HepG2 (cell line): Measurements from ENCODE around the gene MAN2A2. TPM values are rescaled to one million over a fixed set of nuclear protein-coding genes. Genes with fewer than 3 reads are reported as not detected.
A peak's percentile ranks its signal among the peaks of the same experiment; 100 is the strongest.

ENCODE experiments used
- CEBPG ChIP-seq: IDR thresholded peaks from 2 replicates; pipeline ENCODE4 v1.6.1; 2016
- ELF3 ChIP-seq: IDR thresholded peaks from 2 replicates; pipeline ENCODE4 v1.6.1; 2016; ENCODE audit warnings: missing genetic modification reagents, missing compliant biosample characterization
- HOXA9 ChIP-seq: sonication (generic); formaldehyde crosslinking; IDR thresholded peaks from 2 replicates; pipeline ENCODE4 v1.8.1; 2022; ENCODE audit warnings: missing genetic modification reagents, mild to moderate bottlenecking, moderate library complexity, borderline replicate concordance
- RBFOX2 ChIP-seq: fragments of 200-400 bp; formaldehyde crosslinking; IDR thresholded peaks from 2 replicates; pipeline ENCODE4 v1.6.1; 2017; ENCODE audit warnings: low read depth, mild to moderate bottlenecking, low read length
- TP53 ChIP-seq: sonication (generic); formaldehyde crosslinking; conservative IDR thresholded peaks from 2 replicates; pipeline ENCODE4 v1.4.0; 2020; ENCODE audit warnings: missing genetic modification reagents
- ZNF263 ChIP-seq: sonication (generic); formaldehyde crosslinking; IDR thresholded peaks from 2 replicates; pipeline ENCODE4 v1.4.0; 2020; ENCODE audit warnings: missing genetic modification reagents
- polyA plus RNA-seq, 8 experiments: library from polyadenylated mRNA; depleted of rRNA in 3 of 8; stranded (reverse) in 7 of 8; unstranded in 1 of 8; fragments of >200 nt; fragmentation: Illumina TruSeq in 4 of 8; extraction: Trizol in 4 of 8; gene quantifications; 2 replicates each; pipeline versions ENCODE4 v1.2.1 to v1.2.3, GENCODE V29; 2011 to 2016; ENCODE audit warnings: low read depth in 4 of 8, missing spikeins in 1 of 8, mixed read lengths in 1 of 8; ENCODE audit not compliant: insufficient read depth in 1 of 8
- total RNA-seq, 5 experiments: library from RNA; depleted of rRNA; stranded (reverse); fragments of >200 nt; fragmentation: Illumina TruSeq; extraction: Trizol; gene quantifications; 2 replicates each; pipeline ENCODE4 v1.2.3, GENCODE V29; 2016; ENCODE audit warnings: low read depth in 1 of 5
- TF ChIP-seq, protein P1 (sequence below): sonication (generic); formaldehyde crosslinking; IDR thresholded peaks from 2 replicates; pipeline ENCODE4 v1.5.1; 2020; ENCODE audit warnings: missing genetic modification reagents, mild to moderate bottlenecking, borderline replicate concordance
- TF ChIP-seq, protein P2 (sequence below): sonication (generic); formaldehyde crosslinking; IDR thresholded peaks from 2 replicates; pipeline ENCODE4 v1.4.0; 2020; ENCODE audit warnings: missing genetic modification reagents
- TF ChIP-seq, protein P3 (sequence below): sonication (generic); formaldehyde crosslinking; IDR thresholded peaks from 2 replicates; pipeline ENCODE4 v1.5.0; 2020; ENCODE audit warnings: mild to moderate bottlenecking, missing genetic modification reagents

The MAN2A2 gene
- total and polyA plus RNA-seq, 2 of the 13 experiments (the other 11 are each of a cell fraction or from before 2014, with no cell fraction given): 17.5 to 51.5 TPM

DNA sequence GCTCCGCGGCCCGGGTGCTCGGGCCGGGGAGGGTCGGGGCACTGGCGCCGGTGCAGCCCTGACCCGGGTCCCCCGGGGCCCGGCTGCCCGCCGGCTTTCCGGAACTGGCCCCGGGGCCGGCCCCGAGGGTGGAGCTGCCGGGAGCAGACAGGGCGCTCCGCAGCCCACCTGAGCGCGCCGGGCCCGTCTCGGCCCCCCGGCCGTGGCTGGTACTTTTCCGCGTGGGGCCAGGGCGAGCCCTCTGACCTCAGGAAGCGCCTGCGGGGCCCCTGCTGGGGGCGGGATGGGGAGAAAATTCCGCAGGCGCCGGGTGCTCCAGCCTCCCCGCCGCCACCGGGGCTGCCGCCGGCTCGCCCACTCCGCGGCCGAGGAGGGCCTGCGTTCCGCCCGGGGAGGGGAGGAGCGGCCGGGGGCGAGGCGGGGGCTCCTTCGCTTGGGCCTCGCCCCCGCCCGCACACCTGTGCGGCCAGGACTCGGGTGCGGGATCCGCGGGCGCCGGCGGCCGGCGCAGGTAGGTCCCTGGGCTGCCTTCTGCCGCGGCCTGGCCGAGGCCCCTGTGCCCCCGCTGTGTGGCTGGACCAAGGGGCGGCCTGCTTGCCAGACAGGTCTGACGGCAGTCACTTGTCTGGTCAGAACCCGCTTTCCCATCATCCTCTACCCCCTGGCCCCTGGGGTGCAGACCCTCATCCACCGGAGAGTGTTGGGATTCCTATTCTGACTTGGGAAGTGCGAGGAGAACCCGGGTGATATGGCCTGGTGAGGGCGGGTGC, 31.2 kb upstream of the MAN2A2 start (continued):
- TF ChIP-seq, protein P1, sequence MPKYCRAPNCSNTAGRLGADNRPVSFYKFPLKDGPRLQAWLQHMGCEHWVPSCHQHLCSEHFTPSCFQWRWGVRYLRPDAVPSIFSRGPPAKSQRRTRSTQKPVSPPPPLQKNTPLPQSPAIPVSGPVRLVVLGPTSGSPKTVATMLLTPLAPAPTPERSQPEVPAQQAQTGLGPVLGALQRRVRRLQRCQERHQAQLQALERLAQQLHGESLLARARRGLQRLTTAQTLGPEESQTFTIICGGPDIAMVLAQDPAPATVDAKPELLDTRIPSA (CRISPR knock-in tag): no peak
- TF ChIP-seq TP53 (CRISPR knock-in tag) (no peak), CEBPG (CRISPR knock-in tag) (no peak), ZNF263 (CRISPR knock-in tag) (peak; percentile 9; the same call in 1 of the 2 replicates), ELF3 (CRISPR knock-in tag) (no peak), HOXA9 (CRISPR knock-in tag) (no peak), RBFOX2 (peak; percentile 33; the same call in 1 of the 2 replicates)
- TF ChIP-seq, protein P2, sequence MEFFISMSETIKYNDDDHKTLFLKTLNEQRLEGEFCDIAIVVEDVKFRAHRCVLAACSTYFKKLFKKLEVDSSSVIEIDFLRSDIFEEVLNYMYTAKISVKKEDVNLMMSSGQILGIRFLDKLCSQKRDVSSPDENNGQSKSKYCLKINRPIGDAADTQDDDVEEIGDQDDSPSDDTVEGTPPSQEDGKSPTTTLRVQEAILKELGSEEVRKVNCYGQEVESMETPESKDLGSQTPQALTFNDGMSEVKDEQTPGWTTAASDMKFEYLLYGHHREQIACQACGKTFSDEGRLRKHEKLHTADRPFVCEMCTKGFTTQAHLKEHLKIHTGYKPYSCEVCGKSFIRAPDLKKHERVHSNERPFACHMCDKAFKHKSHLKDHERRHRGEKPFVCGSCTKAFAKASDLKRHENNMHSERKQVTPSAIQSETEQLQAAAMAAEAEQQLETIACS (CRISPR knock-in tag): no peak
- TF ChIP-seq, protein P3, sequence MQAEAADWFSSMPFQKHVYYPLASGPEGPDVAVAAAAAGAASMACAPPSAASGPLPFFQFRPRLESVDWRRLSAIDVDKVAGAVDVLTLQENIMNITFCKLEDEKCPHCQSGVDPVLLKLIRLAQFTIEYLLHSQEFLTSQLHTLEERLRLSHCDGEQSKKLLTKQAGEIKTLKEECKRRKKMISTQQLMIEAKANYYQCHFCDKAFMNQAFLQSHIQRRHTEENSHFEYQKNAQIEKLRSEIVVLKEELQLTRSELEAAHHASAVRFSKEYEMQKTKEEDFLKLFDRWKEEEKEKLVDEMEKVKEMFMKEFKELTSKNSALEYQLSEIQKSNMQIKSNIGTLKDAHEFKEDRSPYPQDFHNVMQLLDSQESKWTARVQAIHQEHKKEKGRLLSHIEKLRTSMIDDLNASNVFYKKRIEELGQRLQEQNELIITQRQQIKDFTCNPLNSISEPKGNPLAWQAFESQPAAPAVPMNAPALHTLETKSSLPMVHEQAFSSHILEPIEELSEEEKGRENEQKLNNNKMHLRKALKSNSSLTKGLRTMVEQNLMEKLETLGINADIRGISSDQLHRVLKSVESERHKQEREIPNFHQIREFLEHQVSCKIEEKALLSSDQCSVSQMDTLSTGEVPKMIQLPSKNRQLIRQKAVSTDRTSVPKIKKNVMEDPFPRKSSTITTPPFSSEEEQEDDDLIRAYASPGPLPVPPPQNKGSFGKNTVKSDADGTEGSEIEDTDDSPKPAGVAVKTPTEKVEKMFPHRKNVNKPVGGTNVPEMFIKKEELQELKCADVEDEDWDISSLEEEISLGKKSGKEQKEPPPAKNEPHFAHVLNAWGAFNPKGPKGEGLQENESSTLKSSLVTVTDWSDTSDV: no peak
